KOPT-K1 (cell line): ENCODE results near the gene ELL2.
"Not testable (repeated sequence)": the region's sequence is repeated elsewhere in the genome, so short reads cannot be mapped to it uniquely, and the experiment has no call there.

Experiments
- H3K27ac ChIP-seq: fragments of 200-600 bp; sonication (generic); 2 replicates; pipeline ENCODE4 v1.5.1; 2016; ENCODE audit warnings: antibody characterized with exemption, mild to moderate bottlenecking, low read depth, low read length; ENCODE audit not compliant: poor library complexity, severe bottlenecking
- H3K36me3 ChIP-seq: fragments of 200-600 bp; sonication (generic); 2 replicates; pipeline ENCODE4 v1.5.1; 2017; ENCODE audit warnings: antibody characterized with exemption, mild to moderate bottlenecking, low read length, moderate library complexity; ENCODE audit not compliant: insufficient read depth
- H3K9me3 ChIP-seq: fragments of 200-600 bp; sonication (generic); 2 replicates; pipeline ENCODE4 v1.5.1; 2017; ENCODE audit warnings: antibody characterized with exemption, low read length, mild to moderate bottlenecking; ENCODE audit not compliant: insufficient read depth, poor library complexity, severe bottlenecking

ELL2 gene

GRCh38 chr5:95881833-95882232, 79.8 kb downstream of the ELL2 start:
- Histone ChIP-seq H3K27ac (no peak overlapping the region), H3K9me3 (no peaks in the 10 kb centered on the region), H3K36me3 (no peaks in the 10 kb centered on the region)

GRCh38 chr5:95880081-95880926, 81.3 kb downstream of the ELL2 start:
- H3K9me3 ChIP-seq: no peaks in the 10 kb centered on the region
- H3K27ac ChIP-seq: no peak overlapping the region
- H3K36me3 ChIP-seq: no peaks in the 10 kb centered on the region

GRCh38 chr5:95879661-95880060, 82.0 kb downstream of the ELL2 start:
- Histone ChIP-seq H3K36me3 (no peaks in the 10 kb centered on the region), H3K9me3 (no peaks in the 10 kb centered on the region), H3K27ac (no peak overlapping the region)

GRCh38 chr5:95878417-95879323, 83.0 kb downstream of the ELL2 start:
- no peaks in the 10 kb centered on the region for H3K9me3 ChIP-seq

GRCh38 chr5:95876782-95877181, 84.9 kb downstream of the ELL2 start:
- Histone ChIP-seq H3K36me3 (no peaks in the 10 kb centered on the region), H3K27ac (no peak overlapping the region), H3K9me3 (no peaks in the 10 kb centered on the region)

More at GRCh38 chr5:95878417-95879323, 83.0 kb downstream of the ELL2 start:
- Histone ChIP-seq H3K27ac (no peak overlapping the region), H3K36me3 (no peaks in the 10 kb centered on the region)

- Histone ChIP-seq H3K36me3 (no peaks in the 10 kb centered on the region), H3K27ac (no peak overlapping the region), H3K9me3 (no peaks in the 10 kb centered on the region)
Observed at GRCh38 chr5:95874246-95874645, 87.4 kb downstream of the ELL2 start.

- no peaks in the 10 kb centered on the region for H3K9me3 ChIP-seq
- no peak overlapping the region for H3K27ac ChIP-seq
- H3K36me3 ChIP-seq: no peaks in the 10 kb centered on the region
Observed at GRCh38 chr5:95873351-95873750, 88.3 kb downstream of the ELL2 start.

- no peaks in the 10 kb centered on the region for H3K9me3 ChIP-seq
- no peak overlapping the region for H3K27ac ChIP-seq
- no peaks in the 10 kb centered on the region for H3K36me3 ChIP-seq
Observed at GRCh38 chr5:95872346-95873268, 89.0 kb downstream of the ELL2 start.

- Histone ChIP-seq H3K9me3 (no peaks in the 10 kb centered on the region), H3K27ac (no peak overlapping the region), H3K36me3 (no peaks in the 10 kb centered on the region)
Observed at GRCh38 chr5:95871146-95871806, 90.4 kb downstream of the ELL2 start.

- H3K36me3 ChIP-seq: no peaks in the 10 kb centered on the region
- no peaks in the 10 kb centered on the region for H3K9me3 ChIP-seq
- H3K27ac ChIP-seq: no peak overlapping the region
Observed at GRCh38 chr5:95870105-95870672, 91.5 kb downstream of the ELL2 start.

GRCh38 chr5:95869173-95869855, 92.3 kb downstream of the ELL2 start:
- not testable (repeated sequence) for H3K27ac ChIP-seq, H3K36me3 ChIP-seq, H3K9me3 ChIP-seq

GRCh38 chr5:95868136-95868535, 93.5 kb downstream of the ELL2 start:
- Histone ChIP-seq H3K27ac (no peak overlapping the region), H3K9me3 (no peaks in the 10 kb centered on the region), H3K36me3 (no peaks in the 10 kb centered on the region)

- Histone ChIP-seq H3K36me3 (no peaks in the 10 kb centered on the region), H3K9me3 (no peaks in the 10 kb centered on the region), H3K27ac (no peak overlapping the region)
Observed at GRCh38 chr5:95866435-95867040, 95.1 kb downstream of the ELL2 start.
